T1000 (cell line): Measurements from ENCODE around the gene CPEB4.

Experiments used
- DNase-seq: peaks from one replicate; lab custom pipeline; 2025; ENCODE audit warnings: mixed read lengths; lab: John Stamatoyannopoulos, UW

The CPEB4 gene

DNA sequence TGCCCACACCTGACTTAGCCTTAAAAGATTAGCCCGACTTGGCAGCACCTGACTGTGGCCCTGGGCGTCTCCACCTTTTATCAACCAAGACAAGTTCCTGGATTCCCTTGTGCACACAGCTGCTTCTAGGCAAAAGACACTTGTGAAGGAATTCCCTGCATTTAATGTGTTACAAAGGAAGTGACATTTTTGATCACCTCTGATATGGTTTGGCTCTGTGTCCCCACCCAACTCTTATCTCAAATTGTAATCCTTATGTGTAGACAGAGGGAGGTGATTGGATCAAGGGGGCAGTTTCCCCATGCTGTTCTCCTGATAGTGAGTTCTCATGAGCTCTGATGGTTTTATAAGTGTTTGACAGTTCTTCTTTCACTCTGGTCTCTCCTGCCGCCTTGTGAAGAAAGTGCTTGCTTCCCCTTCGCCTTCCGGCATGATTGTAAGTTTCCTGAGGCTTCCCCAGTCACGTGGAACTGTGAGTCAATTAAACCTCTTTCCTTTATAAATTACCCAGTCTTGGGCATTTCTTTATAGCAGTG lies 2.6 kb upstream of the CPEB4 start:
- DNase-seq = no peak

DNA sequence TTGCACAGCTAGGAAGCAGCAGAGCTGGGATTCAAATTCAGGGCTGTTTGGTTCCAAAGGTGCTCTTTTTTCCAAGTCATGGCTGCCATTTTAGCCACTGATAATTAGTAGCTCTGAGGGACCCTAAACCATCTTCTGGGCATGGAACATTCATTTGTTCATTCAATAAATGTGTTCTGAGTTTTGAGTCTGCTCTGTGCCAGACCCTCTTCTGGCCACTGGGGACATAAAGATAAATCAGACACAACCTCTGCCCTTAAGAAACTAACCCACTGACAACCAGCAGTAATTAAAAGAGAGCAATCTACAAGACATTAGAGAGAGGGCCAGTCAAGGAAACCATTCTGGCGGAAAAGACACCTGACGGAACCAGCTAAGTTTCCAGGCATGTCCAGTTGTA lies 2.0 kb upstream of the CPEB4 start:
- DNase-seq = no peak

DNA sequence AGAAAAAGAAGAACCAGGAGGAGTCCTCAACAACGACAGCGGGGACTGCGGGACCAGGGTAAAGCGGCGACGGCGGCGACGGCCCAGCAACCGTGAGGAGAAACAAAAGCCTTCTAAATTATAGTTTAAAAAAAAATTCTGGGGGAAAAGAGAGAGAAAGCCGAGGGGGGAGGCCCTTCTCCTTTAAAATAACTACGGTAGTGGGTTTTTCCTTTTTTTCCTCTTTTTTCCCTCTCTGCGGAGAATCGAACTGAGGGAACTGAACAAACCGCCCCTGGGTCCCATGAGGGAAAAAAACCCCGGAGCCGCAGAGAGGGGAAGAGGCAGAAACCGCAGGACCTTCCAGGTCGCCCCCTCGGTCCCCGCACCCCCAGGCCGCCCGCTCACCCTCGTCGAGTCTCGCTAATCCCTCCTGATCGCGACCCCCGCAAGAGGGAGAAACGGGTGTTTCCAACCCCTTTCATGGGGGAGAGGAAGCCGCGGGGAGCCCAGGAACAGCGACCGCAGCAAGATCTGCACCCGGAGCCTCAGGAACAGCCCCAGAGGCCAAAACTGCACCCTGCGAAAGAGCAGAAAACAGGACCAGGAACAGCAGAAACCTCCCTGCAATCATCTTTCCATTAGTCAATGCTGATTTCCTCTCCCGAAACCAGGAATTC lies 453 bp downstream of the CPEB4 start:
- no peak for DNase-seq

DNA sequence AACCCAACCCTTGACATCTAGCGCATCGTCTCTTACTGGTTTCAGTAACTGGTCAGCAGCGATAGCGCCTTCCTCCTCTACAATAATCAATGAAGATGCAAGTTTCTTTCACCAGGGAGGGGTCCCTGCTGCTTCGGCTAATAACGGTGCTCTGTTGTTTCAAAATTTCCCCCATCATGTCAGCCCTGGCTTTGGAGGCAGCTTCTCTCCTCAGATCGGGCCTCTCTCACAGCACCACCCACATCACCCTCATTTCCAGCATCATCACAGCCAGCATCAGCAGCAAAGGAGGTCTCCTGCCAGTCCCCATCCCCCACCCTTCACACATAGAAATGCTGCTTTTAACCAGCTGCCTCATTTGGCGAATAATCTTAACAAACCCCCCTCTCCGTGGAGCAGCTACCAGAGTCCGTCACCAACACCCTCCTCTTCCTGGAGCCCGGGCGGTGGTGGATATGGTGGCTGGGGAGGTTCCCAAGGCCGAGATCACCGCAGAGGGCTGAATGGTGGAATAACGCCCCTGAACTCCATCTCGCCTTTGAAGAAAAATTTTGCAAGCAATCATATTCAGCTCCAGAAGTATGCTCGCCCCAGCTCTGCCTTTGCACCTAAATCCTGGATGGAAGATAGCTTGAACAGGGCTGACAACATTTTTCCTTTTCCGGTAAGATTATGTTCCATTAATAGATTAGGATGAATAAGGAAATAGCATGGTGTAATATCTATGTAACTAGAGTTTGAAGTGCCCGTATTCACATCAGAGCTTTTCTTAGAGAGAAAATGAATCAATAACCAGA lies 2.2 kb downstream of the CPEB4 start:
- DNase-seq = no peak

DNA sequence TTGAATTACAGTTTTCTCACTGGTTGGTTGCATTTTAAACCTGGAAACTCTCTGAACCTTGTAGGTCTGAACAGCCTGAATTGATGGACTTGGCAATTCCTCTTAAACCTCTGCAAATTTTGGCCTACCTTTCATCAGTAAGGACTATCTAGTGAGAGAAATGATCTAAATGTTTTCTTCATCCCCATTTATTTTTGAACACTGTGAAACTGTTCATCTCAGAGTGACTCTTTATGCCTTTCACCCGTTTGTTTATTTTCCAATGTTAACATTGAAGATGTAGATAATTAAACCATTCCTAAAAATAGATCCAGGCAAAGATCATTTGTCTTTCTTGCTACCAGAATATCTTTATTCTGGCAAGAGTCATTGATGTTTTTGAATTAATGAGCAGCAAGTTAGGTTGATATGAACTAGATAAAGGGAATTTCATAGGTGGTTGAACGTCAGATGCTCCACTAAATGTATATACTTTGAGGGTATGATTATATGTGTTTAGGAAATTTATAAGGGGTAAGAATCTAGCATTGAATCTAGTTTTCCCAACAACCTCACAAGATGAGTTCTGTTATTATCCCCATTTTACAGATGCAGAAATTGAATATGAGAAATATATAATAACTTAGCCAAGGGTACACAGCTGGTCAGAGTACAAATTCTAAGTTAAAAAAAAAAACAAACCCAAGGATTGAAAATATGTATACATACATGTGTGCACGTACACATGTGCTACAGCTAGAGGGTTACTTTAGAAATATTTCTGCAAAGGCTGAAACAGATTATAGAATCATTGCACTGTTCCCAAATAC lies 3.4 kb downstream of the CPEB4 start:
- DNase-seq = no peak

DNA sequence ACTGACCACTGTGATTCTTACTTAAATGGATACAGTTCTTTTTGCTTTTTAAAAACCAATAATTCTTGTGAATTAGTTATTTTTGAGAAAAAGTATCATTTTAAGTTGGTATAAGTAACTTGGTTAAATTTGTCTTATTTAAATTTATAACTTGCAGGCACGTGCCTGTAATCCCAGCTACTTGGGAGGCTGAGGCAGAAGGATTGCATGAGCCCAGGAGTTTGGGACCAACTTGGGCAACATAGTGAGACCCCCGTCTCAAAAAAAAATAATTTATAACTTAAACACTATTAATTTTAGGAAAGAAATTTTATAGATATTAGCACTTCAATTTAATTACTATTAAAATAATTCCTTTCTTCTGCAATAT lies 5.0 kb downstream of the CPEB4 start:
- no peak for DNase-seq

DNA sequence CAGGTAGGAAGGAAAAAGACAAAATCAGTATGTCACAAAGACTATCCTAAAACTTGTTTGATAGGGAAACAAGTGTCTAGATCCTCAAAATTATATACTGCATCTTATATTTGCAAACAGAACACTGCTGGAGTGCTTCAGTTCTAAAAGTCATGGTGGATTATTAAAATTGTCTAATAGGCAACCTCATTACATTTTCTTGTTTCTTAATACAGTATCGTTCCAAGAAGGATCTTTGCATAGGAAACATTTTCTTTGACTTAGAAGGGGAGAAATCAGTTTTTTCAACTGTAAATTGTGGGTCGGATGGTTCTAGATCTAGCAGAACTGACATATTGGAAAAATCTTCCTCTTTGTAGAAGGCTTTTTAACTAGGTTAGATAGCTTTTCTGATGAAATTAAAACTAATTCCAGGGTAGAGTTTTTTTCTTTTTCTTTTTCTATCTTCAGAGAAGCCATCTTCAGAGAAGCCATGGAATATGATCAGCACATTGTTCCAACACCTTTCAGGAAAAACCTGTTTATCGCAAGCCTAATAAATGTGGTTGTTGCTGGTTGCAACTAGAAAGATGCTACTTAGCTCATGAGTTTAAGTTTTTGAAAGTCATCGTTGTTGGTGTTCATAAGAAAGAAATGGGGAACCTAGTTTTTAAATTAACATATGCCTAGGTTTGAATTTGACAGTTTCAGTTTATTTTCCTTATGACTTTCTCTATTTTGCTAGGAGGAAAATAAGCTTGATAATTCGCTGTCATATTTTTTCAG lies 7.4 kb downstream of the CPEB4 start:
- DNase-seq = no peak

DNA sequence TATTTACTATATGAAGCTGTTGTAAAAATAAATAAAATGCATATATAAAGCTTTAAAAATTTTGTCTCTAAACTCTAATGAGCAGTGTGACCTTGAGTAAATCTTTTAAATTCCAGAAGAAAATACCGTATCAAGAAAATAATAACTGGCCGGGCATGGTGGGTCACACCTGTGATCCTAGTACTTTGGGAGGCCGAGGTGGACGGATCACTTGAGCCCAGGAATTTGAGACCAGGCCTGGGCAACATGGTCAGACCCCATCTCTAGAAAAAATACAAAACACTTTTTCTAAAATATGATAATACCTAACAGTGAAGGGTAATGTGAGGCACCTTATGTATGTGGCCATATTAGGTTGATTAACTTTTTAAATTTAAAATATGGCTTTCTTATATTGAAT lies 8.5 kb downstream of the CPEB4 start:
- no peak for DNase-seq

DNA sequence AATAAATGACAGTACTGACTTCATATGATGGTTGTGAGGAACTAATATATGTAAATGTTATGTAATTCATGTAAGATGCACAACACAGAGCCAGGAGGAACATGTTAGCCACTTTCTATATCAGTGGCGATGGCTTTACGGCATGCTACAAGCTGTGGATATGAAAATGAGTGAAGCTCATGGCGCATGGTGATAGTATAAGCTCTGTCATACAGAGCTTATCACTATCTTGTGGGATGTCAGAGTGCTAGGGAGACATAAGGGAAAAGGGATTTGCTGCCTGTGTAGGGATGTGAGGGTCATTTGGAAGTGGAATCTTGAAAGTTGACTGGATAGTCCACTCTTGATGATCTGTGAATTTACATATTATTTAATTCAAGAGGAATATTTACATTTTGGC lies 13.6 kb downstream of the CPEB4 start:
- DNase-seq = no peak

DNA sequence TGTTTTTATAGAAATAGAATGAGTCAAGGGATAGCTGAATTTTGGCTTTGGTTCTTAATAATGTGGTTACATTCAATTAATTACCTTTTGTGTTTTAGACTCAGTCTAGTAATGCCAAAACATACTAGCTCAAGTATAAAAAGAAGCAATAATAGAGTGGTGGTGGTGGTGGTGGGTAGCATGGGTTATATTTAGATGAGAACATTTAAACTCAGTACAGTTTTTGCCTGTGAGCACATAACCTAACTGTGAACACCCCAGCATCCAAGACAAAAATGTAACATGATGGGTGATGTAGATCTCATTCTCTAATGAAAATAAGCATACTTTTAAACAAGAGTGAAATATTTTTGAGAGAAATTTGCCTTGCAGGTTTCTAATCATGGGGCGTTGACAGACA lies 14.2 kb downstream of the CPEB4 start:
- DNase-seq = no peak

DNA sequence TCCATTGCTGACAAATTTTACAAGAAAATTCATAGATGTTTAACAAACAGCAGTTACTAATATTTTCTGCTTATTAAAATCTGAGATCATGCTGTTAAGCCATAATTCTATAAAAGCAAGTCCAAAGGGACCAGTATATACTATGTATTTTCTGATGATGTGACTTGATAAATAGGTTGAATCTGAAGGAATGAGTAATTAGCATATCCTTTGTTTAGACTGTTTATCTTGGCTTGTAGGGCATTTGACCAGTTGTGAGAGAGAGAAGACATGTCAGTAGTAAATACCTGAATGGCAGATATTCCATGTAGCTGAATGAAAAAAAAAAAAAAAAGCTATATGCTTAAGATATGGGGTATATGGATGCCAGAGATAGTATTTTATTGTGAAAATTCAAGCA lies 14.6 kb downstream of the CPEB4 start:
- no peak for DNase-seq

DNA sequence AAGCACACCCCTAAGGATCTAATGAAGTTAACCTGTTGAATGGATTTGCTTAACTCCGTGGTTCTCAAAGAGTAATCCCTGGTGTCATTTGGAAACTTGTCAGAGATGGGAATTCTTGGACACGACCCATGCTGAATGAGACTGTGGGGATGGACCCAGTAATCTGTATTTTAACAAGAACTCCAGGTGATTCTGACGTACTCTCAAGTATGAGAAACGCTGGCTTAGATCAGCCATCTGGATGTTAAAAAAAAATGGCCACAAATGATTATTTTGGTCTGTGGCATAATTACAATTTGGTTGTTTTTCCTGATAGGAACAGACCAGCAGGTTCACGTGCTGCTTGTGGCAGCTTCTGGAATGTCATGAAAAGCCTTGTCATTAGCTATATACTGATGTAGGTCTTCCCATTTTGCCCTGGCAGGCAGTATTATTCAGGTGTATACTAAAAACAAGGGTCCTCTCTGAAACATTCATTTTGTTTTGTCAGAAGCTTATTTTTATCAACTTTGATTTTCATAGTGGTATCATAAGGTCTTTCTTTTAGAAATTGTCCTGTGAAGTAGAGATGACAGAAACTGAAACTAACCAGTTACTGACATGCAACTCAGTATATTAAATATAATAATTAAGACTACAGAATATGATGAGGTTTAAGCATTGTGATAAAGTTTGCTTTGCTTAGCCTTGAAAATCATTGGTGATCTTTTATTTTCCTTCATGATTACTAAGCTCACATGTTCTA lies 15.4 kb downstream of the CPEB4 start:
- DNase-seq = no peak

DNA sequence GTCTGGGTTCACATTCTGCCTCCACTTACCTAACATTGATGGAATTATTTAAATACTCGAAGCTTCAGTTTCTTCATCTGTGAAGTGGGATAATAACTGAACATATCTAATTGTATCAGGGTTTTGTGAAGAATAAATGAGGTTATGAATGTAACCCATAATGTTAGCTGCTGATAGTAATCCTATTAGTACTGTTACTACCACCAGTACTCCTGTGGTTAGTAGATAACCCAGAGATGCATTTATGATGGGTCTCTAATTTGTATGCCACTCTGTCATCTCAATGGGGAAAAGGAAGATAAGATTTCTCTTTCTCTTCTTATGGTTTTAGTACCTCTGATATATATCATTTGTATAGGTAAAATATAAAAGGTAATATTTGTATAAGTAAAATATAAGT lies 16.0 kb downstream of the CPEB4 start:
- no peak for DNase-seq

DNA sequence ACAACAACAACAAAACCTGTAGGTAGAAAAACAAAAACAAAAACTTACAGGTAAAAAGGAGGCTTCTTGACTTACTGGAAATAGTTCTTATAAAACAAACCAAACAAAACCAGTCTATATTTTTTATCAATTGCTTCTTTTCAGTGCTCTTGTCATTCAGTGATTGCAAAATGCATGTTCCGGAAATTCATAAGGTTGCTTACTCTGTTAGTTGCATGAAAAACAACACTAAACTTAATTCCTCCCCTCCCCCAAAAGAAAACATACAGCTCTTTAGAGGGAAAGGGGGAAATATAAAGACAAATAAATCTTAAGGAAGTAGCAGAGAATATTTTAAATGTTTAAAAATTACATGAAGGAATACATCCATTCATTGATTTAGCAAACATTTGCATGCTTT lies 19.1 kb downstream of the CPEB4 start:
- DNase-seq = no peak

DNA sequence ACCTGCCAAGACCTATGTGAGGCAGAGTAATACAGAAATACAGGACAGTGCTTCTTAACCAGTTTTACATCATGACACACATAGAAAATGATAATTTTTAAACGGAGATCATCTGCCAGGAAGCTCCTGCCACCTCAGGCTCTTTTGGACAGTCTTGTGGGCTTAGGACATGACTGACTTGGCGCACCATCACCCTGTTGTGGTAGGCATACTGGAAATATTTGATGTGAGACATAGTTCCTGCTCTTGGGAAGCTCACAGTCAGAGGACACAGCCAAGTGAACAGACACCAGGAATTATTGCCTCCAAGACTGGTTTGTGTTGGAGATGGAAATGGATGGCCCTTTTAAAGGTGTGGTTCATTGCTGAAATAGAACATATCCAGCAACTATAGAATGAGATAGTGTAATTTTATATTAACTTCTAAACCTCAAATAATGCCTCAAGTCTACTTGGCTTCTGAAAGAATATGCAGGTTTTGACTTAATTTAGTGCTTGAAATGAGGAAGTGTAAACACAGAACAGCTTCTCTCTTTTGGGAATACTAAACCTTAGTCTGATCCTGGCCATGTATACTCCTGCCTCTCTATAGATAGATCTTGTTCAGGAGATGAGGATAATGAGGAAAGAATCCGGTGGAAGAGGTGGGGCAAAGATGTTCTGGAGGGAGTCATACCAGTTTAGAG lies 19.7 kb downstream of the CPEB4 start:
- no peak for DNase-seq

DNA sequence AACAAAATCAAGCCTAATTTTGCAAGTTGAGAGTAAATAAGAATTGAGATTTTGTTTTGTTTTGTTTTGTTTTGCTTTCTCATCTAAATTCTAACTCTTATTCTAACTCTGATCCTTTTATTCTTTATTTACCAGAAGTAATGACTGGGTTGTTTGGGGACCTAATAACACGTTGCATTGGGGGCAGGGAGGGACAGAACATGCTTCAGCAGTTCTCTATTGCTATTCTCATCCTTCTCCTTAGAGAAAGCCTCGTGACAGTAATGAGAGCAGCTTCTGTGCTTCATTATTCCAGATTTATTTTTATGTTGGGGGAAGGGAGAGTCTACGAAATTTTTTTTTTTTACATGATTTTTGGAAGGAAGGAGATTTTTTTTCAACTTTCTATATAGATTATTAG lies 21.1 kb downstream of the CPEB4 start:
- no peak for DNase-seq

DNA sequence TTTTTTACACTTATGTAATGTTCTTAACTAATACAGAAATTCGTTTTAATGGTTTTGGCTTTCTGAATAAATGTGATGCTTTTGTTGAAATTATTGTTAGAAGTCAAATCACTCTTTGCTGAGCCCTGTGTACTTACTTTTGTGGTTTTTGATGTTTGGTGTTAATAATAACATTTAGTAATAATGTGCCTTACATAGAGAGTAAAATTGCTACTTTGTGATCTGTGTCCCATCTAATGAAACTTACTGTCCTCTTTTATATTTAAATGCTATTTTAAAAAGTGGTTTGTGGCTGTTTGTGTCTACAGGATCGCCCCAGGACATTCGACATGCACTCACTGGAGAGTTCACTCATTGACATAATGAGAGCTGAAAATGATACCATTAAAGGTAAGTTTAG lies 22.1 kb downstream of the CPEB4 start:
- DNase-seq = no peak

DNA sequence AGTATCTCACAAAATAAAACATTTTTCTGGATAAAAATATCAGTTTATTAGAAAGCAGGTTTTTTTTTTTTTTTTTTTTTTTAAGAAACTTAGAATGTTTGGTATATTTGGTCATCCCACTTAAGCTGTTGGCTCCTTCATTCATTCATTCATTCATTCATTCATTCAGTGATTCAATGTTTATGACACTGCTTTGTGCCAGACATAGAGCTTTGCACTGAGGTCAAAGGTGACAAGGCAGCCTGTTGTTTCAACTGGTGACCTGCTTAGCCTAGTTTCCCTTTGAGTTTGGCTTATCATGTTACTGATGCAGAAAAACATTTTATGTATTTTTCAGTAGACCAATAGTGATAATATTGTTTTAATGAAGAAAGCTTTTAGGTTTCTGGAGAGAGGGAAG lies 23.5 kb downstream of the CPEB4 start:
- no peak for DNase-seq

DNA sequence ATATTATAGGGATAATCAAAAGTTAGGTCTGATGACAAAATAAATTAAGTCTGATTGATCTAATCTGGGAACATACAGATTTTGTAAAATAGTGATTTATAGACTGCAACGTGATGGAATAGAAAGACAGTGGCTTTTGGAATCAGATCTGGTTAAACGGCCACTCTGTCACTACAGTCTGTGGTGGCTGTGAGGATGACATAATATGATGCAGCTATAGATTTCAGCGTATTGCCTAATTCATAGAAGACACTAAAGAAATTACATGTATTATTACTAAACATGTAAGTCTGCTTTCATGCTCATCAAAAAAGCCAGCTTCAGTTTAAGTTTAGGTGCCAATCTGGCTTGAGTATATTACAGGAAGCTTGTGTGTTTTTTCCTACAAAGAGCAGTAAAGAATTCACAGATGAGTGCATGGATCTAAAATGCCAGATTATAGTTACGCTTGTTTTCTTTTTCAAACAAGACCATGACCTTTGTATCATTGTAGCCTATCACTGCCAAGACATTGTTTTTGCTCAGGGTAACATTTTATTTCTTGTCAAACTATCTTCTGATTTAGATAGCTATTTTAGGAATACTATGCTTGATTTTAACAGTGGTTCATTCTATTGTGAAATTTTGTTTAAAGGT lies 25.7 kb downstream of the CPEB4 start:
- DNase-seq = no peak

DNA sequence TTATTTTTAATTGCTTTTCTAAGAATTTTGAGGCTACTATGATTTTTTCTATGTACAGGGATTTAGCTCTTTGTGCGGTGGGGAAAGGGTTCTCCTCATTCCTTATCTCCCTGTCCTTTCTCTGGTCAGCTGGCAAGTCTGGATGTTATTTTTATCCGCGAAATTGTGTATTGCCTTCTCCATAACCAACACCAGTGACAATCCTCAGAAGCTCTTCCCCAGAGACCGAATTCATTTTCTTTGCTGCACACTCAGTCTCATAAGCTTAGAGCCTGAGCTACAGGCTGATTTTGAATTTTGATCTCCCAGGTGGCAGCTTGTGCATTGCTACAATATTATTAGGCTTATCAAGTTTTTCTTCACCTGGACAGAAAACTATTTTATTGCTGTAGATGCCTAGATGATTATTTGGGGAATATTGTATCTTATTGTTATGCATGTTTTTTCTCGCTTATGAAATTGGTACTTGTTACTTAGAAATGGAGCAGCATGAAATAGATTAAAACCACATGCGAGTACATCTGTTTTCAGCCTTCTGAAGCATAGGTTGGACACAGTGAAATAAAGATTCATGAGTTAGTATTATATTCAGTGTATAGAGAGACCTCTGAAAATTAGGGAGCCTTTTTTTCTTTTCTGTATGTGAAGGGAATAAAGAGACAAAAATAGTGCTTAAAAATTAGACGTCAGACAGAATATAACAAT lies 27.3 kb downstream of the CPEB4 start:
- no peak for DNase-seq
